Activated B cell treated with CpG ODN at 0.5 μM for 24 hours (primary cell): Measurements from ENCODE around the gene URI1. TPM values are rescaled to one million over a fixed set of nuclear protein-coding genes. Genes with fewer than 3 reads are reported as not detected.

ENCODE experiments used
- ATAC-seq: fragments of 200-7000 bp; cut with Tn5 transposase; one replicate; pipeline ENCODE4 v1.10.0; 2021; ENCODE audit warnings: low read depth, mild to moderate bottlenecking, moderate library complexity
- CTCF ChIA-PET: fragments of 350-600 bp; sonication (Branson Sonifier 250); formaldehyde crosslinking; loops from one replicate; lab custom pipeline; 2021; ENCODE audit warnings: antibody characterized with exemption; lab: Charles Lee
- POLR2A ChIA-PET: fragments of 350-600 bp; sonication (Branson Sonifier 250); formaldehyde crosslinking; loops from one replicate; lab custom pipeline; 2021; ENCODE audit warnings: antibody characterized with exemption; lab: Charles Lee
- DNase-seq: peaks from one replicate; pipeline ENCODE4 v3.0.0; 2022
- H3K27ac Mint-ChIP-seq: one replicate; pipeline ENCODE4 v1.8.0; 2020; ENCODE audit warnings: mixed read lengths
- H3K27me3 Mint-ChIP-seq: one replicate; pipeline ENCODE4 v1.8.0; 2021; ENCODE audit warnings: mixed read lengths
- H3K36me3 Mint-ChIP-seq: one replicate; pipeline ENCODE4 v1.8.0; 2021; ENCODE audit warnings: low read depth, mixed read lengths
- H3K4me1 Mint-ChIP-seq: one replicate; pipeline ENCODE4 v1.8.0; 2021; ENCODE audit warnings: mixed read lengths
- H3K4me3 Mint-ChIP-seq: one replicate; pipeline ENCODE4 v1.8.0; 2020; ENCODE audit warnings: mild to moderate bottlenecking, mixed read lengths
- H3K9me3 Mint-ChIP-seq: one replicate; pipeline ENCODE4 v1.8.0; 2020; ENCODE audit warnings: mixed read lengths
- CTCF ChIP-seq: fragments of 200-600 bp; IDR thresholded peaks from one replicate; pipeline ENCODE4 v1.8.0; 2022; ENCODE audit warnings: antibody characterized with exemption, mild to moderate bottlenecking
- intact Hi-C: fragments of 100-400 bp; cut with micrococcal nuclease; formaldehyde crosslinking; loops from one replicate; pipeline ENCODE4 v1.15.1; 2024
- total RNA-seq: library from RNA; stranded (reverse); gene quantifications from 2 replicates; pipeline ENCODE4 v1.2.3, GENCODE V29; 2022

Gene URI1
- total RNA-seq, 1 donor from 2014 or later: 50.6 TPM

- intact Hi-C loops: no loop called here
- ChIA-PET CTCF (no interaction called here), POLR2A (no interaction called here)
- Mint-ChIP-seq H3K36me3 (peaks cover 67% of the 10 kb centered on the region), H3K4me1 (peaks cover 14% of the 10 kb centered on the region), H3K27me3 (no peaks in the 10 kb centered on the region), H3K4me3 (no peak overlapping the region), H3K9me3 (peaks cover 7% of the 10 kb centered on the region), H3K27ac (no peak overlapping the region)
- TF ChIP-seq CTCF: no peak
- no peak for ATAC-seq
- no peak for DNase-seq
Observed at GRCh38 chr19:30001791-30002190, 59.8 kb downstream of the URI1 start.

- H3K36me3 Mint-ChIP-seq: peaks cover 62% of the 10 kb centered on the region
- ATAC-seq: no peak
- no peaks in the 10 kb centered on the region for H3K27me3 Mint-ChIP-seq
- H3K9me3 Mint-ChIP-seq: peaks cover 7% of the 10 kb centered on the region
- peaks cover 3% of the 10 kb centered on the region for H3K4me1 Mint-ChIP-seq
- intact Hi-C loops: no loop called here
- no peak overlapping the region for H3K4me3 Mint-ChIP-seq
- no peak for TF ChIP-seq CTCF
- CTCF ChIA-PET: no interaction called here
- no peak for DNase-seq
- H3K27ac Mint-ChIP-seq: no peak overlapping the region
- POLR2A ChIA-PET: no interaction called here
Observed at GRCh38 chr19:30003866-30004265, 61.8 kb downstream of the URI1 start.

DNA sequence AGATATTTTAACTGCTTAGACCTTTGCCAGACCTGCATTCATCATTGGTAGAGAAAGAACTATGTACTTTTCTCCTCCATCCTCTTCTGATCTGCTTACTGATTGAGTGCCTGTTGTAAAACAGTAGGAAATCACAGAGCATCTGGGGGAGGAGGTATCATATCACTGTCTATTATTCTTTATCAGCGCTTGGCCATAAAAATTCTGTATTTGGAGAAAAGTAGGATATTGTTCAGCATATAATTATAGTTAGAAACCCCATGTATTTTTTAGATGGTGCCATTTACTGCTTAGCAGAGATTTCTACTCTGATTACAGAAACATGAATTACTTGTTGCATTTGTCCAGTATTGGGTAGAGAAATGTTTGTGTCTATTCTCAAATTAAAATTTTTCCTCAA, 62.4 kb downstream of the URI1 start:
- peaks cover 7% of the 10 kb centered on the region for H3K9me3 Mint-ChIP-seq
- no peak overlapping the region for H3K4me3 Mint-ChIP-seq
- intact Hi-C loops: no loop called here
- peaks cover 3% of the 10 kb centered on the region for H3K4me1 Mint-ChIP-seq
- CTCF ChIA-PET: no interaction called here
- POLR2A ChIA-PET: no interaction called here
- peaks cover 63% of the 10 kb centered on the region for H3K36me3 Mint-ChIP-seq
- ATAC-seq: no peak
- H3K27me3 Mint-ChIP-seq: no peaks in the 10 kb centered on the region
- no peak for TF ChIP-seq CTCF
- no peak for DNase-seq
- no peak overlapping the region for H3K27ac Mint-ChIP-seq

DNA sequence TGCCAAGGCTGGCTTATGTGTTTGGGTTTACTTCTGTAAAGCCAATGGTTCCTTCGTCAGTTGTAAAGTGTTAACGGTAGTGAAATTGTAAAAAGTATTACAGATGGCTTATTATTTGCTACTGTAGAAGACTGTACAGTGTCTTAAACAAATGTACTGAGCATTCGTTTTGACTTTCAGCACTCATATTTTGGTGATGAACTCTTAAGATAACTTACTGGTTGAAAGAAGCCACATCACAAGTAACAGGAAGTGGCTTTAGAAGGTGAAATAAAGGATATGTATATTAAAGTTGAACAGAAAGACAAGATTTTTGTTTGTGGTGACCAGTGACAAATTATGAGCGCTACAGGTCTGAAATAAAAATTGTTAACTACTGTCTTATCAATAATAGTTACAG, 64.2 kb downstream of the URI1 start:
- ATAC-seq (no peak), DNase-seq (no peak)
- Mint-ChIP-seq H3K4me1 (peaks cover 3% of the 10 kb centered on the region), H3K4me3 (no peak overlapping the region), H3K36me3 (peaks cover 63% of the 10 kb centered on the region), H3K27me3 (no peaks in the 10 kb centered on the region), H3K27ac (peak overlapping the region; percentile 26), H3K9me3 (no peaks in the 10 kb centered on the region)
- no peak for TF ChIP-seq CTCF
- POLR2A ChIA-PET: no interaction called here
- intact Hi-C loops: no loop called here
- CTCF ChIA-PET: no interaction called here

- Mint-ChIP-seq H3K4me3 (no peak overlapping the region), H3K36me3 (peaks cover 67% of the 10 kb centered on the region), H3K27me3 (no peaks in the 10 kb centered on the region), H3K9me3 (no peaks in the 10 kb centered on the region), H3K4me1 (peaks cover 3% of the 10 kb centered on the region), H3K27ac (no peak overlapping the region)
- ChIA-PET CTCF (no interaction called here), POLR2A (no interaction called here)
- ATAC-seq (no peak), DNase-seq (no peak)
- TF ChIP-seq CTCF: no peak
- intact Hi-C loops: no loop called here
Observed at GRCh38 chr19:30008169-30008568, 66.1 kb downstream of the URI1 start.
